NCI-H2029 treated with DMSO at 0.1 percent for 48 hours (cell line): ENCODE measurements around the gene TRIP10.

ENCODE experiments used
- DNase-seq: peaks from one replicate; lab custom pipeline; 2025; lab: John Stamatoyannopoulos, UW

The TRIP10 gene

GRCh38 chr19:6725513-6726231 lies 13.8 kb upstream of the TRIP10 start:
- DNase-seq: no peak

- DNase-seq: no peak
Observed at GRCh38 chr19:6728346-6728745, 11.1 kb upstream of the TRIP10 start.

- no peak for DNase-seq
Observed at GRCh38 chr19:6729573-6730152, 9.8 kb upstream of the TRIP10 start.

GRCh38 chr19:6730153-6730804 lies 9.2 kb upstream of the TRIP10 start:
- DNase-seq: no peak

- no peak for DNase-seq
Observed at GRCh38 chr19:6730941-6731670, 8.4 kb upstream of the TRIP10 start.

- no peak for DNase-seq
Observed at GRCh38 chr19:6731822-6732221, 7.7 kb upstream of the TRIP10 start.

- no peak for DNase-seq
Observed at GRCh38 chr19:6732803-6733337, 6.6 kb upstream of the TRIP10 start.

GRCh38 chr19:6733338-6734095 lies 6.0 kb upstream of the TRIP10 start:
- DNase-seq: no peak

GRCh38 chr19:6734096-6734696 lies 5.3 kb upstream of the TRIP10 start:
- DNase-seq: no peak

GRCh38 chr19:6735181-6735911 lies 4.1 kb upstream of the TRIP10 start:
- DNase-seq: no peak

- DNase-seq: no peak
Observed at GRCh38 chr19:6736169-6736916, 3.1 kb upstream of the TRIP10 start.

GRCh38 chr19:6736917-6737283 lies 2.6 kb upstream of the TRIP10 start:
- DNase-seq: no peak

GRCh38 chr19:6737284-6737872 lies 2.1 kb upstream of the TRIP10 start, which contains the start of gene GPR108:
GPR108 (minus strand) TSS chr19:6737580; CDS start chr19:6737576, 4 bp downstream.
- peak; percentile 99 for DNase-seq

- peak; percentile 61 for DNase-seq
Observed at GRCh38 chr19:6737873-6738786, 1.4 kb upstream of the TRIP10 start.

GRCh38 chr19:6738787-6739389 lies 592 bp upstream of the TRIP10 start:
- peak; percentile 61 for DNase-seq

GRCh38 chr19:6739883-6740588 lies 556 bp downstream of the TRIP10 start:
- no peak for DNase-seq
